Activated CD8-positive, alpha-beta memory T cell treated with anti-CD3 and anti-CD28 coated beads for 48 hours (primary cell): ENCODE results near the gene APEH.

Experiments used
- DNase-seq, 3 experiments: peaks; one replicate each; pipeline ENCODE4 v3.0.0-alpha.2; 2020; ENCODE audit warnings: low read depth in 2 of 3, low spot score in 2 of 3

APEH gene

GRCh38 chr3:49673715-49674496 lies at the start of gene APEH:
Gene APEH, plus strand, starts transcription at chr3:49674351. Its CDS starts 51 bp downstream, at chr3:49674402.
- peak; percentile 94 to 98 (median 94) for DNase-seq

- DNase-seq: no peak
Measured at GRCh38 chr3:49625071-49625470, 49.1 kb upstream of the APEH start.

GRCh38 chr3:49626101-49626581 lies 48.0 kb upstream of the APEH start:
- DNase-seq: no peak

- no peak for DNase-seq
Measured at GRCh38 chr3:49626796-49627195, 47.4 kb upstream of the APEH start.

- no peak for DNase-seq
Measured at GRCh38 chr3:49627634-49628033, 46.5 kb upstream of the APEH start.

GRCh38 chr3:49628249-49628648 lies 45.9 kb upstream of the APEH start:
- no peak for DNase-seq

- no peak for DNase-seq
Measured at GRCh38 chr3:49629451-49629850, 44.7 kb upstream of the APEH start.

- DNase-seq: no peak
Measured at GRCh38 chr3:49629866-49630265, 44.3 kb upstream of the APEH start.

GRCh38 chr3:49630784-49631183 lies 43.4 kb upstream of the APEH start:
- no peak for DNase-seq

DNA sequence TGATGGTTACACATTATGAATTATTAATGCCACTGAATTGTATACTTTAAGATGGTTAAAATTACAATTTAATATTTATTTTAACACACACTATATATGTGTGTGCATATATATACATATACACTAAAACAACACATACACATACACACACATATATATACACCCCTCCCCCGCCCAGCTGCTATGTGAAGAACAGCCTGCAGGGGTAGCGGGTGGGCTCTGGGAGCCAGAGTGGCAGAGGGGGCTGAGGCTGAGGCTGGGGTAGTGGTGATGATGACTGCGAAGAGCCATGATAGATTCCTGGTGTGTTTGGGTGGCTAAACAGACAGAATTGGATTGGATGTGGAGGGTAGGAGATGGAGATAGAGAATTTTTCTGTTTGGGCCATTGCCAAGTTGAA lies 39.4 kb upstream of the APEH start:
- no peak for DNase-seq

DNA sequence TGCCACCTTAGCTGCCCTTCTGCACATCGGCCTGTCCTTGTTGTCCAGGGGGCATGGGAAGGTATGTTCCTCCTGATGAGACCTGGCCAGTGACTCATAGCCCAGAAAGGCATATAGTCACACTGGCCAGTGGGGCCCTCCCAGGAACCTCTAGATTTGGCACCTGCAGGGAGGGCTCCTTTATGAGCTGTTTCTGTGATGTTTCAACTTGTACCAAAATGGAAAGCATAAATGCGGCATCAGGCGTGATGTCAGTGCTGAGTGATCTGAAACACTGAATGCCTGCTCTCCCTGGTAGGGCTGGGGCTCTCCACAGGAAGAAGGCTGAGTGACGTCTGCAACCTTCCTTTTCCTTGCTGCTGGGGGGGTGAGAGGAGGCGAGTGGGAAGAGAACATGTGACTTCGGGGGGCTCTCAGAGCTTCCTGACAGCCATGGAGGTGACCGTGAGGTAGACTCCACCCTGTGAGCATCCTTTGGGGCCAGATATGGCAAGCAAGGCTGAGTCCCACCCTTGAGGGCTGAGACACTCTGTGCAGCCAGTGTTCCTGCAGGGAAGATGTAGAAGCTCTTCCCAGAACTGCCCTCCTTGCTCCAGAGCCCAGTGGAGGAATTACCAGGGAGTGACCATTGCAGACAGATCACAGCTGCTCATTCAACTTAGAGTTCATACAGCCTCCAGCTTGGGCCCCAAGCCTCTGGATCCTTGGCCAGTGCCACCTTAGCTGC lies 37.1 kb upstream of the APEH start:
- no peak for DNase-seq

DNA sequence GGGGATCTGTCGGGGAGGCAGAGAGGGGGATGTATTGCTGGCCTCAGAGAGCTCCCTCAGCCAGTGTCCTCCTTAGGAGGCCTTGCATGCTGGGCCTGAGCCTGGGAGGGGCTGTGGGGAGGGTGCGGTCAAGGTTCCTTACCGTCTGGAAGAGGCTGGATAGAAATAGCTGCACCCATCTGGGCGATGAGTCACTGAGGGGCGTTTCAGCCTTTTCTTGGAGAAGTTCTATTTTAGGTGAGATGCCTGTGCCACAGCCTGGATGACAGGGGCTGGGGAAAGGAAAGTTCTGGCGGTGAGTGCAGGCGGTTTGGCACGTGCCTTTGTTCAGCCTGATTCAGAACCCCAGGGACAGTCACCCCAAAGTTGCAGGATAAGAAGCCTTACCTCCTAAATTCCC lies 35.7 kb upstream of the APEH start:
- DNase-seq: no peak

DNA sequence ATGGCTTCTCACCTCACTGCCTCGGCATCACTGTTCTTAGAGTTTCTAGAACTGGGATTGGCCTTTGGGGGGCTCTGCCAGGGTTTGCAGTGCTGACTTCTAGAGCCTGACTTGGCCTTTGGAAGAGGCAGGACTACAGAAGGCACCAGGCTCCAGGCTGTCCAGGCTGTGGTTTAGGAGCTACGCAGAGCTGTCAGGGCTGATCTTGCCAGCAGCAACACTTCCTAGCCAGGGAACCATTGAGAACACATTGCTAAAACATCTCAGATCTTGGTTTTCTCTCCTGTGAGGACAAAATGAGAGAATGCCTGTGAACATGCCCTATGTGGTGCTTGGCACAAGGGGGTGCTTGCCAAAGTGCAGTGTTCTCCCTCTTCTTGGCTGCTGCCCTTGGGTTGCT lies 34.6 kb upstream of the APEH start:
- DNase-seq: no peak

DNA sequence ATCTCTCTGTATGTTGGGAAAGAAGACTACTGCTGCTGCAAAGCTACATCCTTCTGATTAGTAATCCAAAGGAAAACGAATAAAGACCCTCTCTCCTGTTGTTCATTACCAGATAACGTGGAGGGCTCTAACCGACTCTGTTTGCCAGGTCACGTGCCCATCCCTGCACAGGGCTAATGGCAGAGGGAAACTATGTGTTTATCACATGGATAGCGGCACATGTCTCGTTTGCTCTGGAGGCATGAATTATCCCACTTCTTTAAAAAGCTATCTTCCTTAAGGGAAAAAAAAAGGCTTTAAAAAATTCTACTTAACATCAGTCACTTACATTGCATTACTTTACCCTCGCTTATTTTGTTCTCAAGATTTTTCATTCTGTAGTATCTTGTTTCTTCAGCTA lies 32.9 kb upstream of the APEH start:
- no peak for DNase-seq

- DNase-seq: no peak
Measured at GRCh38 chr3:49641921-49642707, 32.0 kb upstream of the APEH start.

DNA sequence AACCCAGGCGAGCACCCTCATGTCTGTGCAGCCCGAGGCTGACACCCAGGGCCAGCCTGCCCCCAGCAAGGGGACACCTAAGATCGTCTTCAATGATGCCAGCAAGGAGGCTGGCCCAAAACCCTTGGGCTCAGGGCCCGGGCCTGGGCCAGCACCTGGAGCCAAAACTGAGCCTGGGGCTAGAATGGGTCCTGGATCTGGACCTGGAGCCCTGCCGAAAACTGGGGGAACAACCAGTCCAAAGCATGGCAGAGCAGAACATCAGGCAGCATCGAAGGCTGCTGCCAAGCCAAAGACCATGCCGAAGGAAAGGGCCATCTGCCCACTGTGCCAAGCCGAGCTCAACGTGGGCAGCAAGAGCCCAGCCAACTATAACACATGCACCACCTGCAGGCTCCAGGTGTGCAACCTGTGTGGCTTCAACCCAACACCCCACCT lies 31.4 kb upstream of the APEH start:
- DNase-seq: no peak

GRCh38 chr3:49644684-49645083 lies 29.5 kb upstream of the APEH start:
- no peak for DNase-seq

DNA sequence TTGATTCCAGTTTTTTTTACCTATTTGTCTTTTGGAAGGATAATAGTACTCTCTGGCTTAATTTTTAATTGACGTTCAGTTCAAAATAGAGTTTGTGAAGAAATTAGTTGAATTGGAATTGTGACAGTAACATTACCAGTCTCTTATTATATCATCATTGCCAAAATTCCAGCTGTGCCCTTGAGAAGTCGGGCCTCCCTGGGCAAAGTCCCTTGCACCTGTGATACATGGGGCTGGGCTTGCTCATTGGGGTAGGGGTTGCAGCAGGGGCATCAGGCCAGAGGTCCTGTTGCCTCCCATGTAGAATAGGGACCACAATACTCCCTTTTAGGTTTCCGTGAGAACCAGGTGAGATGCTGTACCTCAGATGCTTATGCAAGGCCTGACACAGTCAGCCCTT lies 27.9 kb upstream of the APEH start:
- DNase-seq: no peak

DNA sequence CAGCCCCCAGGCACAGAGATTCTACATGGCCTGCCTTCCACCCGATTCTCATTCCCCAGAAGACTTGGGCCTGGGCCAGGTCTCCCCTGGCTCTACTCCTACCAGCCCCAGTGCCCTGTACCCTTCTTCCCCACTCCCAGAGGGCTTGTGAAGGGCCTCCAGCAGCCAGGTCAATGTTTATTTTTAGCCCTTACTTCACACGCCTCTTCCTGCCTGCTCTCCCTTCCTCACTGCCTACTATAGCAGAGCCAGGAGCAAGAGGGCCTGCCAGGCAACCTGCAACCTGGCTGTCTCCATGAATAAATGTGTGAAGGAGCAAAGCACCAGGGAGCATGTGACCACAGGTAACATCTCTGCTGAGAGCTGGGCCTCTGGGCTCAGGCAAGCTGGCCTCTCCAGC lies 26.4 kb upstream of the APEH start:
- DNase-seq: no peak

- DNase-seq: no peak
Measured at GRCh38 chr3:49648354-49649019, 25.7 kb upstream of the APEH start.

DNA sequence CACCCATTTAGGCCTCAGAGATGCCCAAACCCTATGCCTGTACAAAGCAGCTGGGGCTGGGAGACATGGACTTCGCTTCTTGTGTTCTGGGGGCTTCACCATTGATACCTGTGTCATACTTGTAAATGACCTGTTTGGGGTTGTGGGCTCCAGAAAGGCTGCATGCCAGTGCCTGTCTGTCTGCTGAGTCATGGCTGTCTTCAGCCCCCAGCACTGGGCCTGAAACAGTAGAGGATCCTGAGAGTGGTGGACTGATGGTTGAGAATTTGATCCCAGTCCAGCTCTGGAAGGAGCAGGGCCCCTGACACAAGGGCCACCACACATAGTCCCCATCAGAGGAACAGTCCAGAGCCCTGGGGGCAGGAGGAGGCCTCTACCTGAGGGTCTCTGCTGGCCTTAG lies 24.6 kb upstream of the APEH start:
- no peak for DNase-seq
